SK-N-SH treated with all-trans-retinoic acid at 6 μM for 48 hours (cell line): ENCODE data around the gene ATG12.

Source experiments
- ARNTL ChIP-seq: fragments of 450-650 bp; formaldehyde crosslinking; IDR thresholded peaks from 2 replicates; pipeline ENCODE4 v1.5.0; 2020; ENCODE audit warnings: low read depth, mild to moderate bottlenecking, moderate library complexity, borderline replicate concordance
- CREB5 ChIP-seq: fragments of 250-450 bp; sonication (Bioruptor Pico); IDR thresholded peaks from 2 replicates; pipeline ENCODE4 v1.5.1; 2020; ENCODE audit warnings: low read depth, mild to moderate bottlenecking, moderate library complexity
- POU6F1 ChIP-seq: fragments of 250-450 bp; sonication (Bioruptor Pico); IDR thresholded peaks from 2 replicates; pipeline ENCODE4 v1.8.0; 2021; ENCODE audit warnings: low read depth, mild to moderate bottlenecking, moderate library complexity, borderline replicate concordance
- SNAI2 ChIP-seq: fragments of 250-450 bp; sonication (Bioruptor Pico); IDR thresholded peaks from 2 replicates; pipeline ENCODE4 v1.5.0; 2020; ENCODE audit warnings: mild to moderate bottlenecking, moderate library complexity
- ZFP30 ChIP-seq: fragments of 450-650 bp; formaldehyde crosslinking; IDR thresholded peaks from 2 replicates; pipeline ENCODE4 v1.5.0; 2022; ENCODE audit warnings: mild to moderate bottlenecking, moderate library complexity
- ZNF565 ChIP-seq: fragments of 450-650 bp; formaldehyde crosslinking; conservative IDR thresholded peaks from 2 replicates; pipeline ENCODE4 v1.5.0; 2020; ENCODE audit warnings: low read depth, mild to moderate bottlenecking, moderate library complexity
- ZNF70 ChIP-seq: fragments of 450-650 bp; formaldehyde crosslinking; IDR thresholded peaks from 2 replicates; pipeline ENCODE4 v1.5.0; 2020; ENCODE audit warnings: mild to moderate bottlenecking, moderate library complexity

DNA sequence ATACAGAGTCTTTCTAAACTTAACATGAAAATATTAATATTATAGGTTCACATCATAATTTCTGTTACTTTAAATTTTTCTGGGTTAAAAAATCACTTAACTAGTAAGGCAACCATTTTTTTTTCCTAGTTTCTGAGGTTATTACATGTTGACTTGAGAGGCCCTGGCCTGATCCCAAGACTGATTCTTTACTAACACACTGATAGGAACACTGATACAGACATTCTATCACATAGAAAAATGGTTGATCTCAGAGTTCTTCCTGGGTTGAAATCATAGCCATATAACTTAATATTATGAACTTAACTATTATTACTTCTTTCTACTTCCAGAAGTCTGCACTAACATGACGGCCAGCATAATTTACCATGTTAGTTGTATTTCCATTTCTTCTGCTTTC, 43.3 kb upstream of the ATG12 start:
- TF ChIP-seq ARNTL (CRISPR knock-in tag) = no peak
- TF ChIP-seq ZFP30 (CRISPR knock-in tag) = no peak
- TF ChIP-seq SNAI2 (CRISPR knock-in tag) = no peak
- no peak for TF ChIP-seq CREB5 (CRISPR knock-in tag)
- TF ChIP-seq ZNF565 (CRISPR knock-in tag) = no peak
- no peak for TF ChIP-seq ZNF70 (CRISPR knock-in tag)
- TF ChIP-seq POU6F1 (CRISPR knock-in tag) = no peak
